ENCODE measurements around the gene DCAF5. TPM values are rescaled to one million over a fixed set of nuclear protein-coding genes. Genes with fewer than 3 reads are reported as not detected.
A peak's percentile ranks its signal among the peaks of the same experiment; 100 is the strongest.

Gene DCAF5
- polyA plus RNA-seq, 3 donors: 22.2 to 55.1 (median 30.6) TPM

DNA sequence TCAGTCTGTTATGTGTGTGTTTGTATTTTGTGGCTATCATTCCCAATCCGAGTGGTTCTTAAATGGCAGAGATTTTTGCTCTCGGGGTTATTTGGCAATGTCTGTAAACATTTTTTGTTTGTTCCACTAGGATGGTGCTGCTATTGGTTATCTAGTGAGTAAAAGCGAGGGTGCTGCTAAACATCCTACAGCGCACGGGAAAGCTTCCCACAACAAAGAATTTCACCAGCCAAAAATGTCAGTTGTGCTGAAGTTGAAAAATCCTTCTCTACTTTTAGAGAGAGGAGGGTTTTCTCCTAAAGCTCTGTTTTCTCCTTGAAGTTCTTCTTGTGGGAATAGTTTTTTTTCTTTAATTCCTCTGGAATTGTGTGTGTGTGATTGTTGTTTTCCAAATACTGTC lies 40.8 kb upstream of the DCAF5 start:
- no peaks in the 10 kb centered on the region for H3K9me3 Mint-ChIP-seq
- intact Hi-C loops (cut with micrococcal nuclease): no loop called here
- Histone ChIP-seq H3K79me2 (ENCODE audit: insufficient read depth, low read length) (no peaks in the 10 kb centered on the region), H3K9me3 (replicated peaks in 1 of 2; ENCODE audit: control insufficient read depth in 1 of 2, insufficient read depth in 1 of 2, low read length in 2 of 2) (no peaks in the 10 kb centered on the region), H3K4me1 (ENCODE audit: control insufficient read depth in 1 of 2, insufficient read depth in 2 of 2, low read length in 2 of 2) (peaks cover 9% of the 10 kb centered on the region in 2 donors), H3K4me2 (replicated peaks; ENCODE audit: extremely low read depth, low read length, poor library complexity, severe bottlenecking) (no peak overlapping the region), H3K4me3 (replicated peaks in 1 of 3; ENCODE audit: low read depth in 2 of 3, low read length in 3 of 3) (no peak overlapping the region), H2AFZ (ENCODE audit: insufficient read depth, low read depth, low read length, poor library complexity, severe bottlenecking) (no peak overlapping the region), H4K20me1 (ENCODE audit: insufficient read depth, low read length) (no peaks in the 10 kb centered on the region), H3K27me3 (ENCODE audit: control insufficient read depth in 2 of 2, insufficient read depth in 2 of 2, low read length in 2 of 2) (no peaks in the 10 kb centered on the region), H3K9ac (ENCODE audit: insufficient read depth, low read length, poor library complexity, severe bottlenecking) (no peak overlapping the region), H3K27ac (ENCODE audit: low read depth in 1 of 2, low read length in 2 of 2) (no peak overlapping the region), H3K36me3 (replicated peaks in 1 of 2; ENCODE audit: control insufficient read depth in 1 of 2, insufficient read depth in 2 of 2, low read length in 2 of 2) (no peaks in the 10 kb centered on the region)
- H3K4me3 Mint-ChIP-seq: no peak overlapping the region
- H3K36me3 Mint-ChIP-seq: peaks cover 0 to 3% of the 10 kb centered on the region in 2 donors
- WGBS (ENCODE audit: insufficient coverage): 90% methylated on average over 2 of the region's 5 CpGs
- peaks cover 0 to 7% (median 4%) of the 10 kb centered on the region in 3 donors for H3K27me3 Mint-ChIP-seq (ENCODE audit: low read depth in 3 of 3)
- no peak for DNase-seq
- TF ChIP-seq CTCF (IDR thresholded peaks at IDR 0.05): no peak
- H3K4me1 Mint-ChIP-seq: peaks cover 11% of the 10 kb centered on the region
- H3K27ac Mint-ChIP-seq: no peak overlapping the region

DNA sequence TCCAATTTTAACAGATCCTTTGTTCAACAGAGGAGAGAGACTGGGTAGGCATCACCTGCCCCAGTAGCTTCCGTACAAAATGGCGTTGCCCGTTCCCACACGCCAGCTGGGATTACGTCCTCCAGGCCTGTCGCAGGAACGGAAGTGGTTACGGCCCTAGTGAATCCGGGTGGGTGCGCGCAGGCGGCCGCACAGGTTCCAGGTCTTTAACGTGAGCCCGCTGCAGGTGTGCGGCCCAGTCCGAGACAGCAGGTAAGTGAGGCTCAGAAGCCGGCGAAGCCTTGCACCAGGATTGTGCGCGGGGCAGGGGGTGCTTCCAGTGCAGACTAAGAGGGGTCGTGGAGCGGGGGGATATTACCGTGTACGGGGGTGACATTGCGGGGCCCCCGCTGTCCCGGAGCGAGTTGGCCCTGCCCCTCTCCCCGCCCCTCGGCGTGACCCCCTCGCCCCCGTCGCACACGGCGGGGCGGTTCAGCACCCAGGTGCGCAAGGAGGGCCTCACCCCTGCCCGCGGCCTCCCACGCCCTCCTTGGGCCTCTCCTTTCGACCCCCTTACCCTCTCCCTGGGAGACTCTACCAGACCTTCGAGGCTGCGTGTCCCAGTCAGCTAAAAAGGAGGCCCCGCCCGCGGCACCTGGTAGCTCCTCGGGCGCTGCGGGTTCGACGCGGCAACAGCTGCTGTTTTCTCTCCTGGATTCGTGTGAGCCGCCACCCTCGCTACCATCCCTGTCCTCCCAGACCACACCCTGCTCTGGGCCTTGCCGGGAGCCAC lies 38.6 kb upstream of the DCAF5 start, which contains the start of gene EXD2:
EXD2 (plus strand) TSS at position 159 of the 772 bp plus-strand sequence. CDS start 17,973 bp downstream, outside the sequence.
- Histone ChIP-seq H4K20me1 (ENCODE audit: insufficient read depth, low read length) (no peaks in the 10 kb centered on the region), H3K9me3 (replicated peaks in 1 of 2; ENCODE audit: control insufficient read depth in 1 of 2, insufficient read depth in 1 of 2, low read length in 2 of 2) (no peaks in the 10 kb centered on the region), H2AFZ (ENCODE audit: insufficient read depth, low read depth, low read length, poor library complexity, severe bottlenecking) (peak within 1 kb of the TSS; percentile 99), H3K4me2 (replicated peaks; ENCODE audit: extremely low read depth, low read length, poor library complexity, severe bottlenecking) (peak within 1 kb of the TSS; percentile 84), H3K4me3 (replicated peaks in 1 of 3; ENCODE audit: low read depth in 2 of 3, low read length in 3 of 3) (peak within 1 kb of the TSS; percentile 63 to 86 (median 80)), H3K79me2 (ENCODE audit: insufficient read depth, low read length) (no peaks in the 10 kb centered on the region), H3K27ac (ENCODE audit: low read depth in 1 of 2, low read length in 2 of 2) (peak within 1 kb of the TSS in 1 of 2 donors; percentile 50), H3K9ac (ENCODE audit: insufficient read depth, low read length, poor library complexity, severe bottlenecking) (peak within 1 kb of the TSS; percentile 77), H3K27me3 (ENCODE audit: control insufficient read depth in 2 of 2, insufficient read depth in 2 of 2, low read length in 2 of 2) (no peaks in the 10 kb centered on the region), H3K36me3 (replicated peaks in 1 of 2; ENCODE audit: control insufficient read depth in 1 of 2, insufficient read depth in 2 of 2, low read length in 2 of 2) (no peaks in the 10 kb centered on the region), H3K4me1 (ENCODE audit: control insufficient read depth in 1 of 2, insufficient read depth in 2 of 2, low read length in 2 of 2) (peaks cover 9% of the 10 kb centered on the region in 2 donors)
- TF ChIP-seq CTCF (IDR thresholded peaks at IDR 0.05): no peak
- Mint-ChIP-seq H3K4me1 (peaks cover 11% of the 10 kb centered on the region), H3K9me3 (no peaks in the 10 kb centered on the region), H3K27me3 (ENCODE audit: low read depth in 3 of 3) (peaks cover 1 to 11% (median 7%) of the 10 kb centered on the region in 3 donors), H3K27ac (peak within 1 kb of the TSS in 5 of 7 donors; percentile 47 to 87 (median 76)), H3K4me3 (peak within 1 kb of the TSS; percentile 97), H3K36me3 (no peaks in the 10 kb centered on the region)
- DNase-seq: peak; percentile 44 to 66 (median 59)
- intact Hi-C loops (cut with micrococcal nuclease): no loop called here
- WGBS (ENCODE audit: insufficient coverage): under 1% methylated on average over 58 of the region's 58 CpGs

Data from CD14-positive monocyte (primary cell).